Breast epithelium (tissue), 3 donors: Measurements from ENCODE around the gene SLC35E4.

Experiments
- CTCF ChIP-seq, 3 donors: fragments of 450-650 bp; IDR thresholded peaks; one replicate each; pipeline ENCODE4 v1.5.1; 2016 to 2017; ENCODE audit warnings: antibody characterized with exemption in 3 of 3, mild to moderate bottlenecking in 3 of 3, moderate library complexity in 3 of 3
- POLR2A ChIP-seq: fragments of 450-650 bp; IDR thresholded peaks from one replicate; pipeline ENCODE4 v1.6.1; 2016; ENCODE audit warnings: antibody characterized with exemption, mild to moderate bottlenecking, moderate library complexity
- POLR2AphosphoS5 ChIP-seq, 3 donors: sonication (generic); formaldehyde crosslinking; IDR thresholded peaks; one replicate each; pipeline ENCODE4 v1.6.1; 2017; ENCODE audit warnings: antibody characterized with exemption in 3 of 3

- TF ChIP-seq POLR2AphosphoS5 (IDR thresholded peaks at IDR 0.05) (no peak), CTCF (IDR thresholded peaks at IDR 0.05) (no peak), POLR2A (no peak)
These were observed 30.9 kb upstream of the SLC35E4 start for GRCh38 chr22:30604723-30605122.
